Uterus (tissue), 2 donors: ENCODE data around the gene TRIO.

Experiments
- CTCF ChIP-seq, 4 experiments: fragments of 200-600 bp in 2 of 4; fragments of 450-650 bp in 2 of 4; sonication (generic) in 2 of 4; IDR thresholded peaks; one replicate each; pipeline ENCODE4 v1.5.1; 2016 to 2019; ENCODE audit warnings: antibody characterized with exemption in 4 of 4, mild to moderate bottlenecking in 2 of 4, moderate library complexity in 1 of 4
- POLR2A ChIP-seq, 2 donors: fragments of 450-650 bp; IDR thresholded peaks; one replicate each; pipeline ENCODE4 v1.6.1; 2016; ENCODE audit warnings: antibody characterized with exemption in 2 of 2, mild to moderate bottlenecking in 1 of 2, moderate library complexity in 1 of 2

GRCh38 chr5:14179446-14179845 is 36.3 kb downstream of the TRIO start:
- TF ChIP-seq CTCF (IDR thresholded peaks at IDR 0.05) (no peak), POLR2A (IDR thresholded peaks at IDR 0.05) (no peak)
